Central memory CD8-positive, alpha-beta T cell (primary cell): ENCODE results near the gene PCDH9.

Experiments used
- ATAC-seq: fragments of 150-1000 bp; cut with Tn5 transposase; replicated peaks from 2 replicates; pipeline ENCODE4 v1.10.0; 2022; ENCODE audit warnings: mild to moderate bottlenecking, moderate FRiP score, moderate number of reproducible peaks; ENCODE audit not compliant: poor library complexity, severe bottlenecking; ENCODE audit errors: extremely low read depth
- DNase-seq, 2 donors: peaks; one replicate each; pipeline ENCODE4 v3.0.0; 2021; ENCODE audit warnings: low spot score in 2 of 2
- H3K27ac Mint-ChIP-seq: one replicate; pipeline ENCODE4 v1.8.0; 2022; ENCODE audit warnings: low read depth, mild to moderate bottlenecking, moderate library complexity, mixed read lengths
- H3K27me3 Mint-ChIP-seq: one replicate; pipeline ENCODE4 v1.8.0; 2022; ENCODE audit warnings: mixed read lengths
- H3K36me3 Mint-ChIP-seq: one replicate; pipeline ENCODE4 v1.8.0; 2022; ENCODE audit warnings: mild to moderate bottlenecking, moderate library complexity, mixed read lengths; ENCODE audit not compliant: insufficient read depth
- H3K4me1 Mint-ChIP-seq: one replicate; pipeline ENCODE4 v1.8.0; 2022; ENCODE audit warnings: mixed read lengths
- H3K4me3 Mint-ChIP-seq: one replicate; pipeline ENCODE4 v1.8.0; 2022; ENCODE audit warnings: mild to moderate bottlenecking, moderate library complexity, mixed read lengths
- H3K9me3 Mint-ChIP-seq: one replicate; pipeline ENCODE4 v1.8.0; 2022; ENCODE audit warnings: mixed read lengths

The PCDH9 gene

GRCh38 chr13:66520511-66521355 is 709.4 kb downstream of the PCDH9 start:
- Mint-ChIP-seq H3K27ac (no peak overlapping the region), H3K27me3 (no peaks in the 10 kb centered on the region), H3K36me3 (no peaks in the 10 kb centered on the region), H3K4me1 (no peaks in the 10 kb centered on the region), H3K4me3 (no peak overlapping the region), H3K9me3 (peaks cover 31% of the 10 kb centered on the region)
- ATAC-seq (no peak), DNase-seq (no peak)

- peaks cover 18% of the 10 kb centered on the region for H3K9me3 Mint-ChIP-seq
- H3K4me1 Mint-ChIP-seq: no peaks in the 10 kb centered on the region
- DNase-seq (no peak), ATAC-seq (no peak)
- no peak overlapping the region for H3K27ac Mint-ChIP-seq
- H3K4me3 Mint-ChIP-seq: no peak overlapping the region
- no peaks in the 10 kb centered on the region for H3K27me3 Mint-ChIP-seq
- no peaks in the 10 kb centered on the region for H3K36me3 Mint-ChIP-seq
These were observed 710.9 kb downstream of the PCDH9 start for GRCh38 chr13:66519259-66519658.

- DNase-seq (no peak), ATAC-seq (no peak)
- Mint-ChIP-seq H3K27ac (no peak overlapping the region), H3K36me3 (no peaks in the 10 kb centered on the region), H3K27me3 (no peaks in the 10 kb centered on the region), H3K4me1 (no peaks in the 10 kb centered on the region), H3K4me3 (no peak overlapping the region), H3K9me3 (peaks cover 12% of the 10 kb centered on the region)
These were observed 712.1 kb downstream of the PCDH9 start for GRCh38 chr13:66518068-66518467.

DNA sequence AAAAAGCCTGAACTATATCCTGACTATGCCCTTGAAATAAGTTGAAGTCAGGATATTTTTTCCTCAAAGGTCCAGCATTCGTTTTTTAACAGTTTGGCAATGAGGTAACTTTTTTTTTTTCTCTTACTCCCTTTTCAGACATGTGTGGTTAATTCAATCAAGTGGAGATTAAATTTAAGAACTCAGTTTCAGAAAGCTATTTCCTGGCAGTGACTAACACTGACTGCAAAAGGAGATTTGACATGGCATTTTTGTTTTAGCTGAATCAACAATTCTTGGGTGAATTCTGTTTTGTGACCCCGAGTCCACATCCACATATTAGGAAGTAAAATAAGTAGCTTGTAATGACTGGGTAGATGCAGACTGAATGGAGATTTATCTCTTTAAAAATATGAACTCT is 716.4 kb downstream of the PCDH9 start:
- DNase-seq (no peak), ATAC-seq (no peak)
- no peaks in the 10 kb centered on the region for H3K36me3 Mint-ChIP-seq
- no peaks in the 10 kb centered on the region for H3K27me3 Mint-ChIP-seq
- no peak overlapping the region for H3K4me3 Mint-ChIP-seq
- H3K4me1 Mint-ChIP-seq: no peaks in the 10 kb centered on the region
- peaks cover 23% of the 10 kb centered on the region for H3K9me3 Mint-ChIP-seq
- H3K27ac Mint-ChIP-seq: no peak overlapping the region

DNA sequence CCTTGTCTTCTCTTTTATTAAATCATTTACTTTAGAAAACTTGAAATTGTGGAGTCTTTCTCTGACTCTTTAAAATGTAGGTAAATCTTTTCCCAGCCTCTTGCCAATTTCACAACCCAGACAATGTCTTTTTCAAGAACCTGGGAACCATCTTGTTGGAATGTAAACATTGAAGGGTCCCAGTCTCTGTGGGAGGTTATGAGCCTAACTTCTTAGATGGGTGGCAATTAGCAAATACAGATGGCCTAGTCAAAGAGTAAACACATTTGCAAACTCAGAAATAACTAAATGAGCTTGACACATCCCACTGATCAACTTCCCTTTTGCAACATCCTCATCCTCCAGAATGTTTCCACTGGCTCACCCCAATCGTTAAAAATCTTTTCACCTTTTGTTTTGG is 721.0 kb downstream of the PCDH9 start:
- DNase-seq (no peak), ATAC-seq (no peak)
- H3K36me3 Mint-ChIP-seq: no peaks in the 10 kb centered on the region
- peaks cover 12% of the 10 kb centered on the region for H3K9me3 Mint-ChIP-seq
- H3K4me1 Mint-ChIP-seq: no peaks in the 10 kb centered on the region
- no peak overlapping the region for H3K27ac Mint-ChIP-seq
- no peak overlapping the region for H3K4me3 Mint-ChIP-seq
- H3K27me3 Mint-ChIP-seq: no peaks in the 10 kb centered on the region

DNA sequence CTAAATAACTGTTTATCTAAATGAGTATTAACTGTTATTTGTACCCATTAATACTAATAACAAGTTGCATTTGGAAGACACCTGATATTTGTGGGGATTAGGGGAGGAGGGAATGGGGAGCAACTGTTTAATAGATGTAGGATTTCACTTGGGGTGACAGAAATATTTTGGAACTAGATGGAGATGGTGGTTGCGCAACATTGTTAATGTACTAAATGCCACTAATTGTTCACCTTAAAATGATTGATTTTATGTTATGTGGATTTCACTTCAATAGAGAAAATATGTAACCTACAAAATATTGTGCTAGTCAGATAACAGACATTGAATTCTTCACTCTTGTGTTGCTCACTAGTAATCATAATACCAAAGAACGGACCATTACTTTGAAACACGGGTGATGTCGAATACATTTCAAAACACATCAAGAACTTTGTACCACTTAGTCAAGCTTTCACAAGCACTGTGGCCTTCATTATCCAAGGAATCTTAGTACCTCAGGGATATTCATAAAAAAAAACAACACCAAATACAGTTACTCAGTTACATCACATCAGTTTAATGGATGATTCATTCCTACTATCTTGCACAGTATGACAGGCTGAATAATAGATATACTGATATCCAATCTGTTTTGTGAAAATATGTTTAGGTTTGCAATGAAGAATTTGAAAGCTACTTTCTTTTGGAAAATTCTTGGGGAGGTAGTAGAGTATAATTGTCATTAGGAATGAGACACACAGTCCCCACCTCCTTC is 721.8 kb downstream of the PCDH9 start:
- DNase-seq: no peak
- no peaks in the 10 kb centered on the region for H3K36me3 Mint-ChIP-seq
- no peaks in the 10 kb centered on the region for H3K4me1 Mint-ChIP-seq
- H3K4me3 Mint-ChIP-seq: no peak overlapping the region
- H3K27me3 Mint-ChIP-seq: no peaks in the 10 kb centered on the region
- H3K9me3 Mint-ChIP-seq: peaks cover 16% of the 10 kb centered on the region
- H3K27ac Mint-ChIP-seq: no peak overlapping the region
- ATAC-seq: no peak

DNA sequence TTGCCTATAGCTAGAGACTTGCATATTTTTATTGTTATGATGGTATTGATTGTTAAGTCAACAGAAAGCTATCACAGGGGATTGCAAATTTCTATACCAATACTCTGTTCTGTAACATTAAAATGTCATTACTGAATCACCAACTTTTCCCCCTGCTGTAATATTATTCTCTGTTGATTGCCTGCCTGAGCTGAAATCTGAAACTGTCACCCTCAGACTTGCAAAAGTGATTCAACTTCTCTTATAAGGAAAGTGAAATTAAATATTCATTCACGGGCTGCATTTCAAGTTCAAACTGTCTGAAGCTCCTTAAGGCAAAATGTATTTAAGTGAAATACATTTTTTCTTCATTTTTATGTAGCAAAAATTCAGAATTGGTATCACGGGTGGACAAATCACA is 723.2 kb downstream of the PCDH9 start:
- ATAC-seq (no peak), DNase-seq (no peak)

GRCh38 chr13:66506051-66506777 is 723.9 kb downstream of the PCDH9 start:
- no peaks in the 10 kb centered on the region for H3K4me1 Mint-ChIP-seq
- no peak overlapping the region for H3K27ac Mint-ChIP-seq
- H3K9me3 Mint-ChIP-seq: peaks cover 10% of the 10 kb centered on the region
- ATAC-seq (no peak), DNase-seq (no peak)
- no peak overlapping the region for H3K4me3 Mint-ChIP-seq
- H3K36me3 Mint-ChIP-seq: no peaks in the 10 kb centered on the region
- H3K27me3 Mint-ChIP-seq: no peaks in the 10 kb centered on the region

More for the DNA sequence above, 723.2 kb downstream of the PCDH9 start:
- H3K9me3 Mint-ChIP-seq: peaks cover 16% of the 10 kb centered on the region
- no peak overlapping the region for H3K27ac Mint-ChIP-seq
- no peaks in the 10 kb centered on the region for H3K36me3 Mint-ChIP-seq
- H3K27me3 Mint-ChIP-seq: no peaks in the 10 kb centered on the region
- no peaks in the 10 kb centered on the region for H3K4me1 Mint-ChIP-seq
- H3K4me3 Mint-ChIP-seq: no peak overlapping the region

- DNase-seq: no peak
- Mint-ChIP-seq H3K4me3 (no peak overlapping the region), H3K9me3 (peaks cover 4% of the 10 kb centered on the region), H3K27ac (no peak overlapping the region), H3K36me3 (no peaks in the 10 kb centered on the region), H3K4me1 (no peaks in the 10 kb centered on the region), H3K27me3 (no peaks in the 10 kb centered on the region)
- no peak for ATAC-seq
These were observed 726.2 kb downstream of the PCDH9 start for GRCh38 chr13:66503890-66504289.

DNA sequence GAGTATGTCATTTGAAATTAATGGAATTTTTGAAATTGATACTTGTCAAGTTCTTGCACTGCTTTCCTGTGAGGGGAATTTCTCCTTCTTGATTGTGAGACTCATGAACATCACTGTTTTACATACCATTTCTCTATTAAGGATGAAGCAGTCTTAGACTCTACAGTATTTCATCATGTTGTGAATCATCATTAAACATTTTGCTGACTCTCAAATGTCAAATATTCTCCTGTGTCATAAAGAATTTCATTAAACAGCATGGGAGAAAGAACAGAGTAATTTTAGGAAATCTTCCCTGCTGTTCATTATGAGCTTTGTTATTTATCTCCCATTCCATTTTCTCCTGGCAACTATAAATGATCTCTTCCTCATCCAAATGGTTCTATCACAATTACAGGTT is 729.0 kb downstream of the PCDH9 start:
- no peak for DNase-seq

DNA sequence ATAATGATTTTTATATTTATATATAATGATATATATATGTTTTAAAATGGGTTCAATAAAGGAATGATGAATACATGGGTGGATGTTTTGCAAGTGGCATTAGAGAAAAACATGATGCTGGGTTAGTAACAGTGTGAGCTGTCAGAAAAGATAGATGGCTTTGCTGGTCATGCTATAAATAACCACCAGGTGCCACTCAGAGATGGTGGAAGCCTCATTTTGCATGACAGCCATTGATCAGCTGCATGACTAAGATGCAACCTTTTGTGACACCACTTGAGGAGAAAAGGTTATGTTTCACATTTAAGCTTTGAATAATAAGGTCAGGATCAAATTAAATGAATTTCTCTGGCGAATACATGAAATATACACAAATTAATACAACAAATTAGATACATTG is 737.7 kb downstream of the PCDH9 start:
- Mint-ChIP-seq H3K4me3 (no peak overlapping the region), H3K27me3 (no peaks in the 10 kb centered on the region), H3K9me3 (peaks cover 16% of the 10 kb centered on the region), H3K36me3 (no peaks in the 10 kb centered on the region), H3K27ac (no peak overlapping the region), H3K4me1 (no peaks in the 10 kb centered on the region)
- DNase-seq: no peak
- ATAC-seq: no peak

More for the DNA sequence above, 729.0 kb downstream of the PCDH9 start:
- ATAC-seq: no peak
- Mint-ChIP-seq H3K27ac (no peak overlapping the region), H3K9me3 (peaks cover 4% of the 10 kb centered on the region), H3K27me3 (no peaks in the 10 kb centered on the region), H3K4me1 (no peaks in the 10 kb centered on the region), H3K4me3 (no peak overlapping the region), H3K36me3 (no peaks in the 10 kb centered on the region)

DNA sequence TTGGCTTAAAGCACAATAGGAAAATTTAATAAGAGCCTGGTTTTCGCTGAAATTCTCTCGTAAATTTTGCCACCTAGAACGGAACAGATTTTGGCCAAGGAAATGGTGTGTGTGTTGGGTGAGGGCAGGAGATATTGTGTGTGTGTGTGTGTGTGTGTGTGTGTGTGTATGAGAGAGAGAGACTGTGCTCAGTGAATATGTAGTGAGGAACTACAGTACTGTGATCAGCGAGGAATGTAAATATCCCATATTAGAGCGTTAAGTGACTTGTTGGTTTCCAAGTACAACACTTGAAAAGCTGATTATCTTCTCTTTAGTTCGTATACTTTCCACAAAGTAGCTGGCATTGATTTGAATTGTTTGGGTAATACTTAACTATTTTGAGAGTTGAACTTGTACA is 738.9 kb downstream of the PCDH9 start:
- H3K9me3 Mint-ChIP-seq: peaks cover 16% of the 10 kb centered on the region
- H3K4me3 Mint-ChIP-seq: no peak overlapping the region
- DNase-seq (no peak), ATAC-seq (no peak)
- H3K27ac Mint-ChIP-seq: no peak overlapping the region
- H3K36me3 Mint-ChIP-seq: no peaks in the 10 kb centered on the region
- no peaks in the 10 kb centered on the region for H3K27me3 Mint-ChIP-seq
- H3K4me1 Mint-ChIP-seq: no peaks in the 10 kb centered on the region
